Stimulated activated CD8-positive, alpha-beta memory T cell treated with anti-CD3 and anti-CD28 coated beads, Interleukin-4, amount 100 ng/mL, for 48 hours (primary cell): ENCODE measurements around the gene PIGA.

Source experiments
- DNase-seq: peaks from one replicate; pipeline ENCODE4 v3.0.0-alpha.2; 2020

PIGA gene

GRCh38 chrX:15335135-15336022 lies at the start of gene PIGA:
TSS of gene PIGA (minus strand) at chrX:15335523. CDS start at chrX:15331930, 3,593 bp downstream.
- peak; percentile 88 for DNase-seq

- DNase-seq, result no peak
Observed at GRCh38 chrX:15384304-15384703, 49.0 kb upstream of the PIGA start, which contains the start of gene VEGFD. TSS of gene VEGFD (minus strand) at chrX:15384413. CDS start at chrX:15383946, 467 bp downstream.

GRCh38 chrX:15382813-15383212 lies 47.5 kb upstream of the PIGA start:
- no peak for DNase-seq

GRCh38 chrX:15376956-15377355 lies 41.6 kb upstream of the PIGA start:
- DNase-seq, result no peak

GRCh38 chrX:15373976-15374375 lies 38.7 kb upstream of the PIGA start:
- DNase-seq, result no peak

GRCh38 chrX:15366506-15367352 lies 31.4 kb upstream of the PIGA start:
- DNase-seq, result no peak

GRCh38 chrX:15359701-15360100 lies 24.4 kb upstream of the PIGA start:
- no peak for DNase-seq

GRCh38 chrX:15358533-15358932 lies 23.2 kb upstream of the PIGA start:
- DNase-seq, result no peak

- no peak for DNase-seq
Observed at GRCh38 chrX:15356444-15356843, 21.1 kb upstream of the PIGA start.

- no peak for DNase-seq
Observed at GRCh38 chrX:15350329-15350996, 15.1 kb upstream of the PIGA start.

- no peak for DNase-seq
Observed at GRCh38 chrX:15349046-15349445, 13.7 kb upstream of the PIGA start.

- no peak for DNase-seq
Observed at GRCh38 chrX:15345976-15346375, 10.7 kb upstream of the PIGA start.

- DNase-seq, result no peak
Observed at GRCh38 chrX:15344106-15344505, 8.8 kb upstream of the PIGA start.

- DNase-seq, result no peak
Observed at GRCh38 chrX:15343075-15343476, 7.8 kb upstream of the PIGA start.

- DNase-seq, result no peak
Observed at GRCh38 chrX:15340867-15341266, 5.5 kb upstream of the PIGA start.

GRCh38 chrX:15336023-15336413 lies 695 bp upstream of the PIGA start:
- DNase-seq, result peak; percentile 41

- peak; percentile 22 for DNase-seq
Observed at GRCh38 chrX:15334561-15334960, 762 bp downstream of the PIGA start.

GRCh38 chrX:15328821-15329220 lies 6.5 kb downstream of the PIGA start:
- DNase-seq, result no peak

- DNase-seq, result no peak
Observed at GRCh38 chrX:15328131-15328530, 7.2 kb downstream of the PIGA start.

GRCh38 chrX:15322472-15322871 lies 12.9 kb downstream of the PIGA start:
- no peak for DNase-seq

GRCh38 chrX:15322072-15322471 lies 13.3 kb downstream of the PIGA start:
- DNase-seq, result no peak

- DNase-seq, result no peak
Observed at GRCh38 chrX:15321447-15321846, 13.9 kb downstream of the PIGA start.

- DNase-seq, result no peak
Observed at GRCh38 chrX:15320297-15320696, 15.0 kb downstream of the PIGA start.
